Measurements from ENCODE around the gene ARHGAP22.
"Not testable (repeated sequence)": the region's sequence is repeated elsewhere in the genome, so short reads cannot be mapped to it uniquely, and the experiment has no call there.

Gene ARHGAP22

DNA sequence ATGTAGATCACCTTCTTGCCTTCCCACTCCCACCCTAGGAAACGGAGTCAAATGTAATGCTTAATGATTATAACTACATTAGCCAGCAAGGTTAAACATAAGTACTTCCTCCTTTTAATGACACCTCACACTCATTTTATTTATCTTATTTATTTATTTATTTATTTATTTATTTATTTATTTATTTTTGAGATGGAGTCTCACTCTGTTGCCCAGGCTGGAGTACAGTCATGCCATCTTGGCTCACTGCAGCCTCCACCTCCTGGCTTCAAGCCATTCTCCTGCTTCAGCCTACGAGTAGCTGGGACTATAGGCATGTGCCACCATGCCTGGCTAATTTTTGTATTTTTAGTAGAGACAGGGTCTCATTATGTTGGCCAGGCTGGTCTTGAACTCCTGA is 183.0 kb downstream of the ARHGAP22 start:
- not testable (repeated sequence) for H3K9me3 Mint-ChIP-seq, H3K27ac Mint-ChIP-seq, H3K27me3 Mint-ChIP-seq, ATAC-seq, H3K4me3 Mint-ChIP-seq, H3K4me1 Mint-ChIP-seq
- H3K36me3 Mint-ChIP-seq = peaks cover 12% of the 10 kb centered on the region

GRCh38 chr10:48419714-48420113 is 185.2 kb downstream of the ARHGAP22 start:
- Mint-ChIP-seq H3K4me1 (no peaks in the 10 kb centered on the region), H3K9me3 (no peaks in the 10 kb centered on the region), H3K27ac (no peak overlapping the region), H3K36me3 (peaks cover 12% of the 10 kb centered on the region), H3K27me3 (no peaks in the 10 kb centered on the region), H3K4me3 (no peak overlapping the region)
- no peak for ATAC-seq

DNA sequence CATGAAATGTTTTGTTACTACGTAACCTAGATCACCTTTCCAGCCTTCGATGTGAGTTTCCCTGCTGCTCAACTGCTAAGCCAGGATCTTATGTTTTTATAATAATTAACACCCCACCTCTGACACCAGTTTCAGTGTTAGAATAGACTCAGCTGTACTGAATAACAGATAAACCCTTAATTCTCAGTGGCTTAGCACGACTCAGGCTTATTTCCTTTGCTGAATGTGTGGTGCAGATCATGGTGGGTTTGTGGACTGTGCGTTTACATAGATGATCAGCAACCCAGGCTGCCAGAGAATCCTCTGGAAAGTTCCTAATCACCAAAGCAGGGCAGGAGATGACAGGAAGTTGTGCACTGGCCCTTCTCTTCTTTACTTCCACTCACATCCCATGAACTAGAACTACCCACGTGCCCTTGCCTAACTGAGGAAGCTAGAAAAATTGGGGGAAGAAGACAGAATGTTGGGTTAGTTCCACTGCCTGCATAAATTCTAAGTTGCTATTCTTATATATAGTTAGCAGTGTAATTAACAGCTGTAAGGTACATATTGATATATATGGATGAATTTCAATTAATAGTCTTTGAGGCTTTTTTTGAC is 186.6 kb downstream of the ARHGAP22 start:
- Mint-ChIP-seq H3K4me3 (no peak overlapping the region), H3K36me3 (peaks cover 18% of the 10 kb centered on the region), H3K9me3 (no peaks in the 10 kb centered on the region), H3K27me3 (no peaks in the 10 kb centered on the region), H3K27ac (no peak overlapping the region), H3K4me1 (no peaks in the 10 kb centered on the region)
- ATAC-seq = no peak

DNA sequence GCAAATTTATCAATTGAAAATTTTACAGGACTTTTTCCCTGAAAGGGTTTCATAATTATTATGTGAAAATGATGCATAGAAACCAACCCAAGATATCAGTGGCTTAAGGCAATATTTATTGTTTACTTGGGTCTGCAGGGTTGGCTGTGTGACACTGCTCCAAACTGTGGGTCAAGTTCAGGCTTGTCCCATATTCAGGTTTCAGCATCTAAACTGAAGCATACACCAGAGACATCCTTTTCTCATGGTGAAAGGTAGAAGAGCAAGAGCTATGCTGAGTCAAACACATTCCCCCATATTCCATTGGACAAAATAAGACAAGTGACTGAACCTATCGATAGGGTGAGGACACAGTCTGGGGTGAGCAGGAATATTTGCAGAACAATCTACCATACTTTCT is 187.5 kb downstream of the ARHGAP22 start:
- no peaks in the 10 kb centered on the region for H3K27me3 Mint-ChIP-seq
- ATAC-seq = no peak
- H3K27ac Mint-ChIP-seq = no peak overlapping the region
- H3K4me3 Mint-ChIP-seq = no peak overlapping the region
- H3K4me1 Mint-ChIP-seq = no peaks in the 10 kb centered on the region
- H3K9me3 Mint-ChIP-seq = peaks cover 5% of the 10 kb centered on the region
- H3K36me3 Mint-ChIP-seq = peaks cover 12% of the 10 kb centered on the region

DNA sequence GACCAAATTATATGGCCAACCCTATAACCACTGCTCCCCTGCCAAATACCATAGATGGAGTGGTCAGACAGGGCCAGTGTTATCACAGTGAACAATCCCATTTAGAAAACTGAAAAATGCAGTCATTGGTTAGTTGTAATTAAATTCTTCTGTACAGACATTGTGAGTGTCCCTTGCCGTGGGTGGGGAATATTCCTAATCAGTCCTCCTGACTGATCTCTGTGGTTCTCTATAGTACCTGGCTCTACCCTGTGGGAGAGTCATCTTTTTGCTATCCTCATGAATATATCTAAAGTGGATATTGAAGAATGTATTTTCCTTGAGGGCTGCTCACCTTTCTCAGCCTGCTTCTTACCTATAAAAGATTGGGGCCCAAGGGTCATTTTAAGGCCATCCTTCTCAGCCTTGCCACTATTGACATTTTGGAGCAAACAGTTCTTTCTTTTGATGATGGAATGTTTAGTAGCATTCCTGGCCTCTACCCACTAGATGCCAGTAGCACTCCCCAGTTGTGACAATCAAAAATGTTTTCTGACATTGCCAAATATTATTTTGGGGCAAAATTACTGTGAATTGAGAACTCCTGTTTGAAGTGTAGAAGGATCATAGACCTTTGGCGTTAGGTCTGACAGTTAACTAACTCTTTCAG is 188.2 kb downstream of the ARHGAP22 start:
- peaks cover 12% of the 10 kb centered on the region for H3K36me3 Mint-ChIP-seq
- no peaks in the 10 kb centered on the region for H3K4me1 Mint-ChIP-seq
- H3K27ac Mint-ChIP-seq = no peak overlapping the region
- peaks cover 8% of the 10 kb centered on the region for H3K9me3 Mint-ChIP-seq
- H3K27me3 Mint-ChIP-seq = no peaks in the 10 kb centered on the region
- H3K4me3 Mint-ChIP-seq = no peak overlapping the region
- ATAC-seq = no peak

GRCh38 chr10:48414778-48415177 is 190.1 kb downstream of the ARHGAP22 start:
- H3K9me3 Mint-ChIP-seq = peaks cover 8% of the 10 kb centered on the region
- H3K4me1 Mint-ChIP-seq = no peaks in the 10 kb centered on the region
- no peaks in the 10 kb centered on the region for H3K27me3 Mint-ChIP-seq
- H3K36me3 Mint-ChIP-seq = peaks cover 12% of the 10 kb centered on the region
- no peak overlapping the region for H3K27ac Mint-ChIP-seq
- ATAC-seq = no peak
- H3K4me3 Mint-ChIP-seq = no peak overlapping the region

- Mint-ChIP-seq H3K9me3 (peaks cover 8% of the 10 kb centered on the region), H3K27ac (no peak overlapping the region), H3K4me3 (no peak overlapping the region), H3K36me3 (peaks cover 12% of the 10 kb centered on the region), H3K27me3 (no peaks in the 10 kb centered on the region), H3K4me1 (no peaks in the 10 kb centered on the region)
- ATAC-seq = no peak
Measured at GRCh38 chr10:48414160-48414559, 190.7 kb downstream of the ARHGAP22 start.

- Mint-ChIP-seq H3K9me3 (peaks cover 8% of the 10 kb centered on the region), H3K27ac (no peak overlapping the region), H3K4me3 (no peak overlapping the region), H3K4me1 (no peaks in the 10 kb centered on the region), H3K36me3 (peaks cover 12% of the 10 kb centered on the region), H3K27me3 (no peaks in the 10 kb centered on the region)
- no peak for ATAC-seq
Measured at GRCh38 chr10:48412933-48413332, 191.9 kb downstream of the ARHGAP22 start.

DNA sequence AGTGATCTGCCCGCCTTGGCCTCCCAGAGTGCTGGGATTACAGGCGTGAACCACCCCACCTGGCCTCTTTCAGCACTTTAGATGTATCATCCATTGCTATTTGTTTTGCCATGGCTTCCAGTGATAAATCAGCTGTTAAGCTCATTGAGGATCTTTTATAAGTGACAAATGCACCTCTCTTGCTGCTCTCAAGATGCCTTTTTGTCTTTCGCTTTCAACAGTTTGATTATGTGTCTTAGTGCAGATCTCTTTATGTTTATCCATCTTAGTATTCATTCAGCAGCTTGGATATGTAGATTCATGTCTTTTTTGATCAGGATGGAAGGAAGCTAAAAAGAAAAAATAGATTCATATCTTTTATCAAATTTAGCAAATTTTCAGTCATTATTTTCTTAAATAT is 192.8 kb downstream of the ARHGAP22 start:
- no peak overlapping the region for H3K4me3 Mint-ChIP-seq
- peaks cover 12% of the 10 kb centered on the region for H3K36me3 Mint-ChIP-seq
- ATAC-seq = no peak
- H3K4me1 Mint-ChIP-seq = no peaks in the 10 kb centered on the region
- no peaks in the 10 kb centered on the region for H3K27me3 Mint-ChIP-seq
- no peak overlapping the region for H3K27ac Mint-ChIP-seq
- H3K9me3 Mint-ChIP-seq = peaks cover 8% of the 10 kb centered on the region

DNA sequence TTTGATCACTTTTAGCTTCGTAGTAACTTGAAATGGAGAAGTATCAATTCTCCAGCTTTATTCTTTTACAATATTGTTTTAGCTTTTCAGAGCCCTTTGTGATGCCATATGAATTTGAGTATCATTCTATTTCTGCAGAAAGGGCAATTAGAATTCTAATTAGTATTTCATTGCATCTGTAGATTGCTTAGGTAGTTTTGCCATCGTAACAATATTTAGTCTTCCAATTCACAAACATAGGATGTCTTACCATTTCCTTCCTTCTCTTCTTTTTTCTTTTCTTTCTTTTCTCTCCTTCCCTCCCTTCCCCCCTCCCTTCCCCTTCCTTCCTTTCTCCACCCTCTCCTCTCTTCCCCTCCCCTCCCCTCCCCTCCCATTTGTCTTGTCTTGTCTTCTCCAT is 193.4 kb downstream of the ARHGAP22 start:
- Mint-ChIP-seq H3K27me3 (no peaks in the 10 kb centered on the region), H3K4me1 (no peaks in the 10 kb centered on the region), H3K27ac (no peak overlapping the region), H3K4me3 (no peak overlapping the region), H3K9me3 (peaks cover 8% of the 10 kb centered on the region), H3K36me3 (peaks cover 12% of the 10 kb centered on the region)
- no peak for ATAC-seq

- Mint-ChIP-seq H3K27ac (no peak overlapping the region), H3K9me3 (peaks cover 8% of the 10 kb centered on the region), H3K4me3 (no peak overlapping the region), H3K27me3 (no peaks in the 10 kb centered on the region), H3K4me1 (no peaks in the 10 kb centered on the region), H3K36me3 (peaks cover 20% of the 10 kb centered on the region)
- ATAC-seq = no peak
Measured at GRCh38 chr10:48410503-48410902, 194.4 kb downstream of the ARHGAP22 start.

- H3K27ac Mint-ChIP-seq = no peak overlapping the region
- peaks cover 8% of the 10 kb centered on the region for H3K36me3 Mint-ChIP-seq
- no peak for ATAC-seq
- no peak overlapping the region for H3K4me3 Mint-ChIP-seq
- no peaks in the 10 kb centered on the region for H3K27me3 Mint-ChIP-seq
- H3K4me1 Mint-ChIP-seq = no peaks in the 10 kb centered on the region
- no peaks in the 10 kb centered on the region for H3K9me3 Mint-ChIP-seq
Measured at GRCh38 chr10:48406658-48407057, 198.2 kb downstream of the ARHGAP22 start.

DNA sequence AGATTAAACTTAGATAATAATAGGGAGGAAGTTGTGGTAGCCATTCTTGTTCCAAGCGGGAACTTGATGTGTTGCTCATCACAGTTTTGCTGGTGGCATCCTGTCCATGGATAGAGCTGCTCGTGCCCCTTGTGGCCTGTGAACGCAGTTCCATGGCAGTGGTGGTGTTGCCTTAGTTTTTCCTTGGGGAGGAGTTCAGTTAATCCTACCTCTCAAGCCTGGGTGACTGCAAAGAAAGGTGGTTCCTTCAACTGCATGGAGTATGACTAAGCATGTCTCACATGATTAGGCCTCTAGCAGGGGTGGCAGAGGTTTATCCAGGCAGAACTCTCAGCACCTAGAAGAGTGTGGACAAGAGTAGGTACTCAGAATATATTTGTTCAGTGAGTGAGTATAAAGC is 198.7 kb downstream of the ARHGAP22 start:
- no peak overlapping the region for H3K4me3 Mint-ChIP-seq
- no peaks in the 10 kb centered on the region for H3K9me3 Mint-ChIP-seq
- no peak overlapping the region for H3K27ac Mint-ChIP-seq
- H3K4me1 Mint-ChIP-seq = no peaks in the 10 kb centered on the region
- H3K36me3 Mint-ChIP-seq = peaks cover 8% of the 10 kb centered on the region
- no peak for ATAC-seq
- no peaks in the 10 kb centered on the region for H3K27me3 Mint-ChIP-seq

- no peak overlapping the region for H3K27ac Mint-ChIP-seq
- H3K9me3 Mint-ChIP-seq = no peaks in the 10 kb centered on the region
- peaks cover 11% of the 10 kb centered on the region for H3K4me1 Mint-ChIP-seq
- H3K27me3 Mint-ChIP-seq = no peaks in the 10 kb centered on the region
- no peak overlapping the region for H3K4me3 Mint-ChIP-seq
- ATAC-seq = no peak
- H3K36me3 Mint-ChIP-seq = peaks cover 8% of the 10 kb centered on the region
Measured at GRCh38 chr10:48404646-48405045, 200.2 kb downstream of the ARHGAP22 start.

DNA sequence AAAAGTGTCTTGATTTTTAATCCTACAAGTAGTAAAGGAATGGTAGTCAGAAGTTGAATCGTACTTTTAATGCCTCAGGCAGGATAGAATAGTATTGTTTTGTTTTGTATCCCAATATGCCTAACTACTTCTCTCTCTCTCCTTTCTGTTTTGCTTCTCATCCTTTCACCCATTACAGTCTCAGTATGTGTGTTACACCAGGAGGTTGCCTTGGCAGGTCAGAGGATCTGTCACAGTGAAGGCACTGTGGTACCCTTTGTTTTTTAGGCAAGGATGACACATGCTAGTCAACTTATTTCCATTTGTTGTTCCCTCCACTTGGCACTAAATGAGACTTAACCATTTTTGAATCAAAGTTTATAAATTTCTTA is 204.0 kb downstream of the ARHGAP22 start:
- Mint-ChIP-seq H3K9me3 (no peaks in the 10 kb centered on the region), H3K36me3 (peaks cover 4% of the 10 kb centered on the region), H3K4me3 (no peak overlapping the region), H3K27ac (no peak overlapping the region), H3K4me1 (peaks cover 18% of the 10 kb centered on the region), H3K27me3 (no peaks in the 10 kb centered on the region)
- ATAC-seq = no peak

DNA sequence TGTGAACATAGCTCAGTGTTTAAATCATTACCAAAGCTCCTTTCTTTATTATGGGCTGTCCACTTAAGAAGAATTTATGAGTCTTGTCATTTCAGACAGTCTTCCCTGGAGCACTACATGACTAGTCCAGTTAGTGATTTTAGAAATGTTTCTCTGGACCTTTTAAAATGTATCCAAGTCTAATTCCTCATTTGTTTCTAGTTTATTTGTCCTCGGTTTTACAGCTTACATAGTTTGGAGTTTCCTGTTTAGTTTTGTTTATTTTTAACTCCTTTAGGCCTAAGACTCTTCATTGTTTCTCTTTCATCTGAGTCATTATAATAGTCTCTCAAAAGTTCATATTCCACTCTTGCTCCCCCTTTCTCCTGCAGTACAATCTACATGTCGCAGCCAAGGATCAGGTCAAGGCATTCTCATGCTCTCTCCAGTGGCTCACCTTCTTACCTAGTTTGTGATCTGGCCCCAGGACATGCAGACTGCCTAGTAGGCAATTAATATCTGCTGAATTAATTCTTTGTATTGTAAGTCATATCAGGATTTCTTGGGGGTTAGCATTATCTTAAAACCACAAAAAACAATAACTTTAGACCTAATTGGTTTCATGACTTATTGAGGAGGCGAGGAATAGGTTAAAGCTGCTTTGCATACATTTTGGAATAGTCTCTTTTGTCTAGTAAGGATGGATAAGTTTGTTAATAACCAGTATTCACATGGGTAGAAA is 204.6 kb downstream of the ARHGAP22 start:
- no peaks in the 10 kb centered on the region for H3K36me3 Mint-ChIP-seq
- H3K4me3 Mint-ChIP-seq = no peak overlapping the region
- peaks cover 20% of the 10 kb centered on the region for H3K4me1 Mint-ChIP-seq
- H3K27me3 Mint-ChIP-seq = no peaks in the 10 kb centered on the region
- H3K27ac Mint-ChIP-seq = no peak overlapping the region
- H3K9me3 Mint-ChIP-seq = no peaks in the 10 kb centered on the region
- no peak for ATAC-seq

Data from stimulated activated memory B cell treated with anti-CD40 and anti-IgM and Interleukin-4, amounts not matched to agents 10 μg/mL and 1 μg/mL and 100 μg/mL, for 72 hours (primary cell).